GM13977 (cell line): ENCODE data around the gene ATP11A.

Experiments
- DNase-seq: peaks from one replicate; pipeline ENCODE4 v3.0.0; 2012; ENCODE audit warnings: low spot score
- in situ Hi-C: fragments of 300-500 bp; cut with MboI; formaldehyde crosslinking; loops from one replicate; pipeline ENCODE4 v1.12.0; 2022; ENCODE audit warnings: low sequenced_read_pairs, low pct_unique_long_range_greater_than_20kb, mixed read lengths, inconsistent platforms; ENCODE audit not compliant: unreplicated experiment
- TF ChIP-seq, protein P1 (sequence below): IDR thresholded peaks from 2 replicates; pipeline ENCODE4 v1.5.1; 2012; ENCODE audit warnings: mild to moderate bottlenecking, control low read depth; ENCODE audit not compliant: insufficient read depth; ENCODE audit errors: extremely low read depth, missing control alignments

ATP11A gene

DNA sequence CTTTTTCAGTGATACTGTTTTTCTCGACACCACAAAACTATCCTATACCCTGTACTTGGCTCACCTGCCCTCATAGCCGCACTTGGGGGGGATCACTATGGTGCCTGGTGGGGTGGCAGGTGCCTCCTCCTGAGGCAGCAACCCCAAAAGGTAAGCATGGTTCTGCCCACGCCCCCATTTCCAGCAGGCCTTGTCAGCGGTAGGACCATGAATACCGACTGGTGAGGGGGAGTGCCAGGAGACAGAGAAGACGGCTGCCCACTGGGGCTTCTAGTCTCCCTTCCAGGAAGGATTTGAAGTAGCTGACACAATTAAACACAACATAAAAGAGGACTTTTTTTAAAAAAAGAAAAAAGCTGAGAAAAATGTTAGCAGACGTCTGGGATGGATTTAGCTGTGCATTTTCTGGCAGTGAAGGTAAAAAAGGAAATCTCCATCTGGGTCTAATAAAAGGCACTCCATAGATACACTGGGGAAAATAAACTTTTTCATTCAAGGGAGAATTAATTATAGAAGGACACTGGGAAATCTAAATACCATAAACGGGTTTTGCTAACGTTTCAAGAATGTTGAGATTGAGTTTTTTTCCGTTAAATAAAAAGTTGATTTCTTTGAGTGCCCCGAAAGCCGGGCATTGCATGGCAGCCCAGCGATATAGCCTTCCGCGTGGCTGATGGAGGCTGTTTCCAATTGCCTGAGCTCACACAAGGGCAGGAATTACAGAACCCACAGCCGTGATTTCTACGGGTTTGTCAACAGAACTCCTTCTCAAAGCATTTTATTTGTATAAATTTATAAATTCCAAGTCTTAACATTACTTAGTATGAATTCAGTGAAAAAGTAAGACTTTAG lies 45.1 kb downstream of the ATP11A start:
- in situ Hi-C loops, result no loop called here
- no peak for DNase-seq
- TF ChIP-seq, protein P1, sequence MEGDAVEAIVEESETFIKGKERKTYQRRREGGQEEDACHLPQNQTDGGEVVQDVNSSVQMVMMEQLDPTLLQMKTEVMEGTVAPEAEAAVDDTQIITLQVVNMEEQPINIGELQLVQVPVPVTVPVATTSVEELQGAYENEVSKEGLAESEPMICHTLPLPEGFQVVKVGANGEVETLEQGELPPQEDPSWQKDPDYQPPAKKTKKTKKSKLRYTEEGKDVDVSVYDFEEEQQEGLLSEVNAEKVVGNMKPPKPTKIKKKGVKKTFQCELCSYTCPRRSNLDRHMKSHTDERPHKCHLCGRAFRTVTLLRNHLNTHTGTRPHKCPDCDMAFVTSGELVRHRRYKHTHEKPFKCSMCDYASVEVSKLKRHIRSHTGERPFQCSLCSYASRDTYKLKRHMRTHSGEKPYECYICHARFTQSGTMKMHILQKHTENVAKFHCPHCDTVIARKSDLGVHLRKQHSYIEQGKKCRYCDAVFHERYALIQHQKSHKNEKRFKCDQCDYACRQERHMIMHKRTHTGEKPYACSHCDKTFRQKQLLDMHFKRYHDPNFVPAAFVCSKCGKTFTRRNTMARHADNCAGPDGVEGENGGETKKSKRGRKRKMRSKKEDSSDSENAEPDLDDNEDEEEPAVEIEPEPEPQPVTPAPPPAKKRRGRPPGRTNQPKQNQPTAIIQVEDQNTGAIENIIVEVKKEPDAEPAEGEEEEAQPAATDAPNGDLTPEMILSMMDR, result no peak

DNA sequence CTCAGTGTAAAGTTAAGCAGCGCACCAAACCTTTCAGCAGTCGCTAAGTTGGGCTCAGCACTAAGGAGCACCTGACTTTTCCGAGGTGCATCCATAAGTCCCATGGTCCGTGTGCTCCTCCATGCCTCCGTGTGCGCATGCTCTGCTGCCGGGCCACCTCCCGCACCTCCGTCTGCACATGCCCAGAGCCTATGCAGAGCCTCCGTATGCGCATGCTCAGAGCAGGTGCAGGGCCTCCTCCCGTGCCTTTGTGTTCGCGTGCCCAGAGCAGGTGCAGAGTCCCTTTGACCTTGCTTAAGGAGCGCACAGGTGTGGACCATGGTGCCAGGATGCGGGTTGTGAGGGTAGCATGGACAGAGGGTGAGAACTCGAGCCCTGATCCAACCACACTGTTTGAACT lies 46.0 kb downstream of the ATP11A start:
- TF ChIP-seq, protein P1, result no peak
- in situ Hi-C loops, result no loop called here
- DNase-seq, result no peak

DNA sequence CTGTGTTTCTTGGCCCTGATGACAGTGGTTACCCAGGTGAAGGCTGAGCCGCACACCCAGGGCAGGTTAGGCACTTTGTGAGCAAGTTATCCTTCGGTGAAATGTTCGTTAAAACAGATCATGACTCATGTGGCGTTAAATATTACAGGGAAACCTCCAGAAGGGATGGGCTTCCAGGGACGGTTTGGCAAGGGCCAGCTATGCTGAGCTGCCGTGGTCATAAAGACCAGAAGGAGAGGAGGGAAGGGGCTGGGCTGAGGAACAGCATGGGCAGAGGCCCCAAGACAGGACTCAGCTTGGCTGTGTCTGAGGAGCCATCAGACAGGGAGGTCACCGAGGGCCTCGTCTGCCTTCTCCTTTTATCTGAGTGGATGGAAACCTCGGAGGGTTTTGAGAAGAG lies 47.5 kb downstream of the ATP11A start:
- TF ChIP-seq, protein P1, result no peak

DNA sequence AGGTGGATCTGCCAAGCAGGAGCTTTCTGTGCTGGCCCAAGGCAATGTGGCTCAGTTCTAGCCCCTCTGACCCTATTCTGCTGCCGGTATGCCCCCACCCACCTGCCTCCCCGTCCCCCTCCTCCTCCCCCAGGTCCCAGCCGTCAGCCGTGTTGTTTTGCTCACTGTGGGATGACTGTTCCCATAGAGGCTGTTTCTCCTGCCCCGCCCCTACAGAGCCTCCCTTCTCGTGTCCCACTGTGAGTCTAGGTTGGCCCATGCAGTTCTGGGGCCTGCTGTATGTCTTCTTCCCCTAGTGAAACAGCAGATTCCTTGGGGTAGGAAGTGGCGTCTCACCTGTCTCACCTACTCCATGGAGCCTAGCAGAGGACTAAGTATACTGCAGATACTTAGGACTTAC lies 48.8 kb downstream of the ATP11A start:
- no peak for DNase-seq
- in situ Hi-C loops, result no loop called here
- TF ChIP-seq, protein P1, result no peak

More for the DNA sequence above, 47.5 kb downstream of the ATP11A start:
- in situ Hi-C loops, result no loop called here
- no peak for DNase-seq

DNA sequence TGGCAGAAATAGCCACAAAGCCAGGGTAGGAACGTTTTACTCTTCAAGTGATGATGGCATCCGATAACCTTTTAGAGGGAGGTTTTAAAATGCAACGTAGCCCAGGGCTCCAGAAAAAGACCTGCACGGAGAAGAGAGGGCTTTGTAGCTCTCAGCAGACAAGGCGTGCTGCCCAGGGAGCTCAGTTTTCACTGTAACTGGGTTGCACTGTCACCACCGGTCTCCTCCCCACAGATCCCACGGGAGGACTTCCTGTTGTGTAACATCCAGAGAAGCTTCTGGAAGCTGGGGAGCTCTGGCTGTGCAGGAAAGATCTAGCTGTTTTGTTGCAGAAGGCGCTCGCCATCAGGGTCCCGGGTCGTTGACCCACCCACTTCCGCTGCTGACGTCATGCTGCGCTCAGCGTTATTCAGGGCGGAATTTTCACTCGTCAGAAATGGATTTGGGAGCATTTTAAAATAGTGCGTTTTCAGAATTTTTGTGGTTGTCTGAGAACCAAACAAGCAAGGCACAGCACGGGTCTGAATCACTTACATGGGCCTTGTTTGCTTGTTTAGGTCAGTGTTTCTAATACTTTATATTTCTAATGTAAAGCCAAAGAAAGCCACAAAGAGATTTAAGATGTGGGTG lies 50.8 kb downstream of the ATP11A start:
- no peak for DNase-seq
- in situ Hi-C loops, result no loop called here
- TF ChIP-seq, protein P1, result no peak

DNA sequence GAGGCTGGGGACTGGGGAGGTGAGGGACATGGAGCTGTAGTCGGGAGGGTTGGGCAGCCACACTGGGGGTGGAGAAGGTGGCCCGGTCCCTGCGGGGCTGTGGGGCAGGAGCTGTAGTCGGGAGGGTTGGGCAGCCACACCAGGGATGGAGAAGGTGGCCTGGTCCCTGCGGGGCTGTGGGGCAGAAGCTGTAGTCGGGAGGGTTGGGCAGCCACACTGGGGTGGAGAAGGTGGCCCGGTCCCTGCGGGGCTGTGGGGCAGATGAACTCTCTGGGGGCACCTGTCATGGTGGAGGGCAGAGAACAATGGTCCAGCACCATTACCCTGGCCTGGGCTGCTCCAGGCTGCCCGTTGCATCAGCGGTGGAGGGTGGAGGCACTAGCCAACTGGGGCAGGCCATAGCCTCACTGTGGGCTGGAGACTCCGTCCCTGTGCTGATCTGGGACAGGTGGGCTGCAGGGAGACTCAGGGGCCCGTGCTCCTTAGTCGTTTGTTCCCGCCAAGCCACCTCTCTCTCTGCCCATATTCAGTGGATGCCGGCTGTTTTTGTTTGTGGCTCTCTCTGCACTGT lies 51.4 kb downstream of the ATP11A start:
- in situ Hi-C loops, result no loop called here
- TF ChIP-seq, protein P1, result no peak

More for the DNA sequence above, 51.4 kb downstream of the ATP11A start:
- DNase-seq, result no peak
